ENCODE results near the gene BRAF.
A peak's percentile ranks its signal among the peaks of the same experiment; 100 is the strongest.
"Not testable (repeated sequence)": the region's sequence is repeated elsewhere in the genome, so short reads cannot be mapped to it uniquely, and the experiment has no call there.

Gene BRAF

DNA sequence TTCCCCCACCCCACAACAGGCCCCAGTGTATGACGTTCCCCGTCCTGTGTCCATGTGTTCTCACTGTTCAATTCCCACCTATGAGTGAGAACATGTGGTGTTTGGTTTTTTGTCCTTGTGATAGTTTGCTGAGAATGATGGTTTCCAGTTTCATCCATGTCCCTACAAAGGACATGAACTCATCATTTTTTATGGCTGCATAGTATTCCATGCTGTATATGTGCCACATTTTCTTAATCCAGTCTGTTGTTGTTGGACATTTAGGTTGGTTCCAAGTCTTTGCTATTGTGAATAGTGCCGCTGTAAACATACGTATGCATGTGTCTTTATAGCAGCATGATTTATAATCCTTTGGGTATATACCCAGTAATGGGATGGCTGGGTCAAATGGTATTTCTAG lies 216.0 kb downstream of the BRAF start:
- not testable (repeated sequence) for DNase-seq (ENCODE audit: low read depth)

GRCh38 chr7:140707132-140707531 lies 217.6 kb downstream of the BRAF start:
- DNase-seq (ENCODE audit: low read depth), result no peak

DNA sequence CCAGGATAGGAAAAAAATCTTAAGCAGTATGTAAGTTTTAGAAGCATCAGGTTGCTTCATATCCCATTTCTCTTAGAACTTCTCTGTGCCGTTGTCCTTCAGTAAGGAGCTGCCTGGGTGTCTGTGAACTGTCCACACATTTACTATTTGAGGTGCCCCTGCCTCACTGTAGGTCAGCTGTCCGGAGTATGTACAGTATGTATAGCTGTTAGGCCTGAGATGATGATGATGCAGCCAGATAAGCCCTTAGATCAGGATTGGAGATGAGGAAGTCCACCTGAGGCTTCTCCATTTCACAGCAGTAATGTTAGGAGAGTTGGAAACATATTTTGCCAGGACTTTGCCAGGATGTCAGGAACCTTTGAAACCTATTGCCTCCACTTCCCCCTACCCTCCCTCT lies 220.5 kb downstream of the BRAF start:
- DNase-seq (ENCODE audit: low read depth), result no peak

DNA sequence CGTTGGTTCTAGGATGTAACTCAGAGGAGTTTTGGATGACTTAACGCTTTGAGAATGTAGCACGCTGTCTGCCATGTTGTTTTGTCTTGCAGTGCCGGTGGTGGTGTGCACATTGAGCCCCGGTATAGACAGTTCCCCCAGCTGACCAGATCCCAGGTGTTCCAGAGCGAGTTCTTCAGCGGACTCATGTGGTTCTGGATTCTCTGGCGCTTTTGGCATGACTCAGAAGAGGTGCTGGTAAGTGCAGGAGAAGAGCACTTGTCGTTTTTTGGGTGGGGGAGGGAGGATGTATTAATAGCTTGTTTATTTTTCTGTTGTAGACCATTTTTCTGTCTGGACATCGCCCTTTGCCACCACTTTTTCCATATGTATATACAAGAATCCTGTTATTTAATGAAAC lies 222.0 kb downstream of the BRAF start:
- no peak for DNase-seq (ENCODE audit: low read depth)

DNA sequence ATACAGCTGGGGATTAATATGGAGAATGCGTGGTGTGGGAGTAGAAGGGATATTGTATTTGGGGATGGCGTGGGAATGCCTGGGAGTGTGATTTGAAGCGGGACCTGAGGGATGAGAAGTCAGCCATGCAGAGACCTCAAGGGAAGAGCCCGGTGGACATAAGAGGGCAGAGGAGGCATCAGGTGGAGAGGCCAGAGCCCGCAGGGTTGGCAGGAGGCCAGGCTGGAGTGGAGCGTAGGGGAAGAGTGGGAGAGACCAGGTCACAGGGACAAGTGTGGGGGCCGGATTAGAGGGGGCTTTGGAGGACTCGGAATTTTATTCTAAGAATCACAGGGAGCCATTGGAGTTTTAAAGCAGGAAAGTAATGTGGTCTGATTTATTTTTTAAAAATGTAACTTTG lies 226.3 kb downstream of the BRAF start:
- DNase-seq (ENCODE audit: low read depth), result no peak

- DNase-seq (ENCODE audit: low read depth), result no peak
Observed at GRCh38 chr7:140697447-140698143, 227.1 kb downstream of the BRAF start.

GRCh38 chr7:140696680-140697446 lies 227.9 kb downstream of the BRAF start, which contains the start of gene NDUFB2:
NDUFB2 (plus strand) TSS chr7:140696708; CDS start chr7:140696745, 37 bp downstream.
- peak; percentile 60 for DNase-seq (ENCODE audit: low read depth)

- peak; percentile 82 for DNase-seq (ENCODE audit: low read depth)
Observed at GRCh38 chr7:140696024-140696679, 228.6 kb downstream of the BRAF start.

- no peak for DNase-seq (ENCODE audit: low read depth)
Observed at GRCh38 chr7:140695381-140695780, 229.3 kb downstream of the BRAF start.

GRCh38 chr7:140694592-140694991 lies 230.1 kb downstream of the BRAF start:
- no peak for DNase-seq (ENCODE audit: low read depth)

DNA sequence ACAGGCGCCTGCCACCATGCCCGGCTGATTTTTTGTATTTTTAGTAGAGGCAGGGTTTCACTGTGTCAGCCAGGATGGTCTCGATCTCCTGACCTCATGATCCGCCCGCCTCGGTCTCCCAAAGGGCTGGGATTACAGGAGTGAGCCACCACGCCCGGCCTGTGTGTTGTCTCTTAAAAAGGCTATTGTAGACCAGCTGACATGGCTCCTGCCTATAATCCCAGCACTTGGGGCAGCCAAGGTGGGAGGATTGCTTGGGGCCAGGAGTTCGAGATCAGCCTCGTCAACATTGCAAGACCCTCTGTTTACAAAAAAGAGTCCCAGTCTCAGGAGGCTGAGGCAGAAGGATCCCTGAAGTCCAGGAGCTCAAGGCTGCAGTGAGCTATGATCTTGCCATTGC lies 230.9 kb downstream of the BRAF start:
- not testable (repeated sequence) for DNase-seq (ENCODE audit: low read depth)

DNA sequence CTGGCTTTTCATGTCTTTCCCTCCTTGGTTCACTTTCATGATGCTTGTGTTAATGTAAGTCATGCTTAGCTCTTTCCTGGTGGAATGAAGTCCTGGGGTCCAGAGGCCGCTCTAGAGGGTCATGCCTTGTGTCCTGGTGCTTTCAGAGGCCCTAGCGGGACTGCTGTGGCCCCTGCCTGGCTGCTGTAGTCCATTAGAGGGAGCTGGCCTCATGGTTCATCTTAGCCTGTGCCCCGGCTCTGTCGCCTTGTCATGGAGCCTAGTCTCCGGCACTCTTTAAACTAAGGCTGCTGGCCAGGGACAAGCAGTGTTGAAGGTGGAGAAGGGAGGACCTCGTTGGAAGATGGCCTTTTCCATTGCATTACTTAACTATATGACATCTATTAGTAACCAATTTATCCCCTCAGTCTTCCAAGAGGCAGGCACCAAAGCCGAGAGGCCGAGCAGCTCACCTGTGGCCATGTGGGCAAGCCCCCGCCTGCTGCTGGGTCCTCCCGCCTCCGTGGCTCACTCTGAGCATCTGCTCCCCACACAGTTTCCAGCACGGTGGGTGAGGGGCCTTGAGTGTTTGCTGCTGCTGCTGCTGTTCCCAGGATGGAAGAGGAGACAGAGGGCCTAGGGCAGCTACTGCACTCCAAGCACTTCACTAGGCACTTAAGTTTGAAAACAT lies 233.2 kb downstream of the BRAF start:
- no peak for DNase-seq (ENCODE audit: low read depth)

DNA sequence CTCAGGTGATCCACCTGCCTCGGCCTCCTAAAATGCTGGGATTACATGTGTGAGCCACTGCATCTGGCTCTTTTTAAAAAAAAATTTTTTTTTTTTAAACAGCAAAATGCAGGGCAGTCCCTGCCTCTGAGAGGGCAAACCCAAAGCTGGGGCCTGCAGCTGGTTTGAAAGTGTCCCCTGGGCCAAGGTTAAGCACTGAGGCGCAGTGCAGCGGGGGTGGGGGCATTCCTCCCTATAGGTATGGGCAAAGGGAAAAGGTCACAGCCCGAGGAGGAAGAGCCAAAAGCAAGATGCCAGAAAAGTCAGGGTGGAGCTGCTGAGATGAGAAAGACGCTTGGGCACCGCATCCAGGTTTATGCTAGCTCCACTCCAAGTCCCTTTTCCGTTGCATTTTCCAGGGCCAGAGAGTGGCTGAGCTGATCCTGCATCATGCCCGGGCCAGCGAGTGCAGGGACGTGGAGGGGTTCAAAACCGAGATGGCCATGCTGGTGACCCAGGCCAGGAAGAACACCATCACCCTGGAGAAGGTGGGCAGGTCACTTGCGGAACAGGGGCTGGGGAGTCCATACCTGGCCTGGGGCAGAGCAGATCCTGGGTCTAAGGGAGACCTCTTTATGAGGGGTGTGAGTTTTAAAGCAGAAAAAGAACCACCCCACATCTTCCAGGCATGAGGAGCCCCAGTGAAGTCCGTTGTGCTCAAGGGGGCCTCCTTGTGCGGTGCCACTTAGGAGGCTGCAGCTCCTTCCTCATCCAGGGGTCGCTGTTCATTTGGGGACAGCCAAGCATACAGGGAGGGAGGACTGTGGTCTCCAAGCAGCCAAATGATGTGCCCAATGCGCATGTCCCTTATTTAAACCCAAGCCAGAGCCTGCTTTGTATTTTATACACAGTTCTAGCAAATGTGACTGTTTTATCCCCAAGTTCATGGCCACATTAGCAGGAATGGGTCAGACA lies 235.3 kb downstream of the BRAF start:
- no peak for DNase-seq (ENCODE audit: low read depth)

DNA sequence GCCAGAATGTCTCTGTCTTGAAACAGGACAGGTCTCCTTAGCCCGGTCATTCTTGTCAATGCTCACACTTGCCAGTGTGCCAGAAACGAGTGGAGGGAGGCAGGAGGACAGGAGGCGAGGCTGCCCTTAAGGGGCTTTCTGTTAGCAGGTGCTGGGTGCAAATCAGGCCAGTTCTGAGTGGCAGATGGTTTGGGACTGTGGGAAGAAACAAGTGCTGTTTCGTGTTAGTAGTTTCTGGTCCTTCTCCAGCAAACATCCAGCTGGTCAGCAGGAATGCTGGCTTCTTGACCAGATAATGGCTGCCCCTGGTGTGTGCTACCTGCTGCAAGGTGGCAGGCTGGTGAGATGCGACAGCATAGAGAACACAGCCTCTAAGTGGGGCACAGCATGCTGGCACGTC lies 236.4 kb downstream of the BRAF start:
- no peak for DNase-seq (ENCODE audit: low read depth)

- no peak for DNase-seq (ENCODE audit: low read depth)
Observed at GRCh38 chr7:140686921-140687320, 237.8 kb downstream of the BRAF start.

DNA sequence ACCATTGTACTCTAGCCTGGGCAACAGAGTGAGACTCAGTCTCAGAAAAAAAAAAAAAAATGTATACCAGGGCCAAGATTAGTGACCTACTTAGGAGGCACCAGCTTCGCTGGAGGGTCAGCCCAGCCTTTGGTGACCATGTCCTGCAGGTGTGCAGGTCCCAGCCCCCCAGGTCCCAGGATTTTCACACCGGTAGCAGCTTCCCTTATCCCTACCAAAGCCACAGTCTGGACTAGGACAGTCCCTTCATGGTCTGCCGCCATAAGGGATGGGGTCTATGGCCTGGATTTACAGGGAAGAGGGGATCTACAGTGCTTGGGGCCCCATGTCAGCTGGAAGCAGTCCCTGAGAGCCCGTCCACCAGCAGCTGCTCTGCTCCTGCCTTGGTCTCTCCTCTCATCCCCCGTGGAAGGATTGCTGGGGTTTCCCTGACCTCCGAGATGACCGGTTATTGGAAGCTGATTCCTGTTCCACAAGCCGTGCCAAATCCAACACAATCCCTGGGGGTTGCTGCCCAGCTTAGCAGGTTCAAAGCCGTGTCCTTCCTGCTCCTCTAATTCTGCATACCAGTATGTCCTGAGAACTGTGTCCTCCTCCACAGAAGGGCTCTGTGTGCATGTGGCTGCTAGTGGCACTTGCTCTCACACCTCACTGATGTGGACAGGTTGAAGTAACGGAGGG lies 239.2 kb downstream of the BRAF start:
- DNase-seq (ENCODE audit: low read depth), result no peak

- no peak for DNase-seq (ENCODE audit: low read depth)
Observed at GRCh38 chr7:140684066-140684950, 240.4 kb downstream of the BRAF start.

- no peak for DNase-seq (ENCODE audit: low read depth)
Observed at GRCh38 chr7:140683657-140684056, 241.1 kb downstream of the BRAF start.

DNA sequence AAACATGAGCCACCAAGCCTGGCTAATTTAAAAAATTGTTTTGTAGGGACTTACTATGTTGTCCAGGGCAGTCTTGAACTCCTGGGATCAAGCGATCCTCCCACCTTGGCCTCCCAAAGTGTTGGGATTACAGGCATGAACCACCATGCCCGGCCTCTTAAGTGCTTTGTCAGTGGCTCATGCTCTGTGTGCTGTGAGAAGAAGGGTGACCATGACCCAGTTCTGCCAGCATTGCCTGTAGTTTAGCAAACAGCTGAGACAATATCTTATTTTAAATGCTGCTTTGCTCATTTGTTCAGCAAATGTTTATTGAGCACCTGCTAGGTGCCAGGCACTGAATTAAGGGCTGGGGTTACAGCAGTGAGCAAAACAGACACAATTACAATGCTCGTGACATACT lies 243.0 kb downstream of the BRAF start:
- no peak for DNase-seq (ENCODE audit: low read depth)

GRCh38 chr7:140680886-140681285 lies 243.8 kb downstream of the BRAF start:
- DNase-seq (ENCODE audit: low read depth), result no peak

Data from GM04504 (cell line).